Measurements from ENCODE around the gene TPST1.
"Not testable (repeated sequence)": the region's sequence is repeated elsewhere in the genome, so short reads cannot be mapped to it uniquely, and the experiment has no call there.

The TPST1 gene

DNA sequence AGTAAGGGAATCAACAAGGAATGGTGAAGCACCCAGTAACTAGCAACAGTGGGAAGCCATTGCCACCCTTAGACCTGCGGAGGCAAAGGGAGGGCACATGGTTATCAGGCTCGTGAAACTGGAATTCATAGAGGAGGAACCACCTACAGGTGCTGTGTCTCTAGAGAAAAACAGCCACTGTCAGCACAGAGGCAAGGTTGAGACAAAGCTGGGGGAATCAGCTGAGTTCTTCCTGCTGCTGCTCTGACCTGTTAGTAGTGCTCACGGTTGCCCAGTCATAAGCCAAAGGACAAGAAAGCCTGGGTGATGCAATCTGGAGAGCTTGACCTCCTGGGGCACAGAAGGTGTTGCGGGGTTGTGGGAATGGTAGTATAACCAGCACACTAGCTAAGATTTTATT is 110.1 kb downstream of the TPST1 start:
- in situ Hi-C loops (cut with MboI; ENCODE audit: low sequenced_read_pairs, unreplicated experiment): no loop called here
- DNase-seq (ENCODE audit: low spot score): no peak
- TF ChIP-seq CTCF (IDR thresholded peaks at IDR 0.05; ENCODE audit: borderline replicate concordance, control extremely low read depth, extremely low read depth, insufficient read depth, missing control alignments): no peak

GRCh38 chr7:66319407-66319979 is 114.4 kb downstream of the TPST1 start:
- in situ Hi-C loops (cut with MboI; ENCODE audit: low sequenced_read_pairs, unreplicated experiment): no loop called here
- DNase-seq (ENCODE audit: low spot score): no peak
- TF ChIP-seq CTCF (IDR thresholded peaks at IDR 0.05; ENCODE audit: borderline replicate concordance, control extremely low read depth, extremely low read depth, insufficient read depth, missing control alignments): no peak

GRCh38 chr7:66321283-66321682 is 116.1 kb downstream of the TPST1 start:
- TF ChIP-seq CTCF (IDR thresholded peaks at IDR 0.05; ENCODE audit: borderline replicate concordance, control extremely low read depth, extremely low read depth, insufficient read depth, missing control alignments): no peak
- in situ Hi-C loops (cut with MboI; ENCODE audit: low sequenced_read_pairs, unreplicated experiment): no loop called here
- no peak for DNase-seq (ENCODE audit: low spot score)

DNA sequence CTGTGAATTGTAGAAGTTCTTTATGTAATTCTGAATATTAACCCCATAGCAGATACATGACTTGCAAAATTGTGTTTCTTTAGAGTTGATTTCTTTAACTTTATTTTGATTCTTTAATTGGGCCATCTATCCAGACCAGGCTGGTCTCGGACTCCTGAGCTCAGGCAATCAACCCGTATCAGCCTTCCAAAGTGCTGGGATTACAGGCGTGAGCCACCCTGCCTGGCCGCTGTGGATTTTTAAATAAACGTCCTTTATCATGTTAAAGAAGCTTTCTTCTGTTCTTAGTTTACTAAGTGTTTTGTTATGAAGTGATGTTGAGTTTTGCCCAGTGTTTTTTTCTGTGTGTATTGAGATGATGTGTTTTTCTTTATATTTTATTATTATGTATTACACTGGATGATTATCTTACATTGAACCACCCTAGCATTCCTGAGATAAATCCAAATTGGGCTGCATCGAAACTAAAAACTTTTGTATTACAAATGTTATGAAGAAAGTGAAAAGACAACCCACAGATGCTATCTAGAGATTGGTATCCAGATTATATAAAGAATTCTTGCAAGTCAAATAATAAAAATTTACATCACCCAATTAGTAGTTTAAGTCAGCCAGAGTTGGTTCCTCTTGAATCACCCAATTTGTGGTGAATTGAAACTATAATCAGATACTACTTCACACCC is 118.1 kb downstream of the TPST1 start:
- no peak for DNase-seq (ENCODE audit: low spot score)
- no peak for TF ChIP-seq CTCF (IDR thresholded peaks at IDR 0.05; ENCODE audit: borderline replicate concordance, control extremely low read depth, extremely low read depth, insufficient read depth, missing control alignments)
- in situ Hi-C loops (cut with MboI; ENCODE audit: low sequenced_read_pairs, unreplicated experiment): no loop called here

DNA sequence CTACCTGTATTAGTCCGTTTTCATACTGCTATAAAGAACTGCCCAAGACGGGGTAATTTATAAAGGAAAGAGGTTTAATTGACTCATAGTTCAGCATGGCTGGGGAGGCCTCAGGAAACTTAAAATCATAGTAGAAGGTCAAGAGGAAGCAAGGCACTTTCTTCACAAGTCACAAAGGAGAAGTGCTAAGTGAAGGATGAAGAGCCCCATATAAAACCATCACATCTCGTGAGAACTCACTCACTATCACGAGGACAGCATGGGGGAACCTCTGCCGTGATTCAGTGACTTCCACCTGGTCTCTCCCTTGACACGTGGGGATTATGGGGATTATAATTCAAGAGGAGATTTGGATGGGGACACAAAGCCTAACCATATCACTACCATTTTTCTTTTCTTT is 119.9 kb downstream of the TPST1 start:
- in situ Hi-C loops (cut with MboI; ENCODE audit: low sequenced_read_pairs, unreplicated experiment): not testable (repeated sequence)

DNA sequence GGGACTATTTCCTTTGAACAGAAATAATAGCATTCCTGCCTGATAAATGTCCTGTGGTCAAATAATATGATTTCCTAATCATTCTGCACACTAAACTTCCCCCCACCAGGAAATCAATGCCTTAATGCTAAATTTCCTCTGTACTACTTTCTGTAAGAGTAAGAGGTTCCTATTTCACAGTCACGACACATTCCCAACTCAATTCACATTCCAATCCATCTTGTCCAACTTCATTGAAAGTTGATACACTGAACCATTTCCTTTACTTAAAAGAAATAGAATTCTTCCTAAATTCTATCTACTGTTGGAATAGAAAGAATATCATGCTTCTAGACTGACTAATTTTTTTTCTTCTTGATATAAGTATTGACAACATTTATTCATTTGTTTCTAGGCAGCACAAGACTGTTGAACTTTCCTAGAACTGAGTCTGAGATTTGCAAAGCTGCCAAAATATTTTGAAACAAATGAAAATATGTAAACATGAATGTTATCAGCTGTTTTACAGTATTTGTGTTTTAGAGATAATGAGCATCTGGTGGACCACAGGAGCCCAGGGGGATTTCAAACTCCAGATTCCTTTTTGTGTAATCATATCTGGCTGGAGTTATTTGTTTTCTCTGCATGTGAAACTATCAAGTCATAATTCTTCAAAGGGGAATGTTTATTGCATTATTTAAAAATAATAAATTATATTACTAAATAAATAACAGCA is 121.5 kb downstream of the TPST1 start:
- in situ Hi-C loops (cut with MboI; ENCODE audit: low sequenced_read_pairs, unreplicated experiment): no loop called here
- DNase-seq (ENCODE audit: low spot score): no peak
- no peak for TF ChIP-seq CTCF (IDR thresholded peaks at IDR 0.05; ENCODE audit: borderline replicate concordance, control extremely low read depth, extremely low read depth, insufficient read depth, missing control alignments)

More for the DNA sequence above, 119.9 kb downstream of the TPST1 start:
- DNase-seq (ENCODE audit: low spot score): not testable (repeated sequence)

DNA sequence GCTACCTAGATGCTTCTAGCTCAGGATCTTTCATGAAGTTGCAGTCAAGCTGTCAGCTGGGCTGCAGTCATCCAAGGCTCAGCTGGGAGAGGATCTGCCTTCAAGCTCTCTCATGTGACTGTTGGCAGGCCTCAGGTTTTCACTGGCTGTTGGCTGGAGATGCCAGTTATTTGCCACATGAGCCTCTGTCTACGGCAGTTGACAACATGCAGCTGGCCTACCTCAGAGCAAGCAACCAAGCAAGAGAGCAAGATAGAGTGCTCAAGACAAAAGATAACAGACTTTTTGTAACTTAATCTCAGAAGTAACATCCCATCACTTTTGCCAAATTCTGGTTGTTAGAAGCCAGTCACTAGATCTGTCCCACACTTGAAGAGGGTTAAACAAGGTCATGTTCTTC is 125.8 kb downstream of the TPST1 start:
- in situ Hi-C loops (cut with MboI; ENCODE audit: low sequenced_read_pairs, unreplicated experiment): no loop called here
- no peak for TF ChIP-seq CTCF (IDR thresholded peaks at IDR 0.05; ENCODE audit: borderline replicate concordance, control extremely low read depth, extremely low read depth, insufficient read depth, missing control alignments)
- DNase-seq (ENCODE audit: low spot score): no peak

All from GM13976 (cell line).